ENCODE data around the gene FRMD5.

- TF ChIP-seq CTCF (IDR thresholded peaks at IDR 0.05; ENCODE audit: borderline replicate concordance, extremely low read depth, low read length, poor library complexity, severe bottlenecking) (no peak), EZH2 (IDR thresholded peaks at IDR 0.05; ENCODE audit: borderline replicate concordance, low read depth, low read length, severe bottlenecking) (no peak)
Observed at GRCh38 chr15:44035781-44036699, 159.0 kb downstream of the FRMD5 start.
